GM12872 (cell line): ENCODE data around the gene RELN.

ENCODE experiments used
- TF ChIP-seq, protein P1 (sequence below): IDR thresholded peaks from 3 replicates; pipeline ENCODE4 v1.5.1; 2011; ENCODE audit warnings: low read depth, mild to moderate bottlenecking, low read length, moderate library complexity; ENCODE audit not compliant: insufficient read depth

The RELN gene

DNA sequence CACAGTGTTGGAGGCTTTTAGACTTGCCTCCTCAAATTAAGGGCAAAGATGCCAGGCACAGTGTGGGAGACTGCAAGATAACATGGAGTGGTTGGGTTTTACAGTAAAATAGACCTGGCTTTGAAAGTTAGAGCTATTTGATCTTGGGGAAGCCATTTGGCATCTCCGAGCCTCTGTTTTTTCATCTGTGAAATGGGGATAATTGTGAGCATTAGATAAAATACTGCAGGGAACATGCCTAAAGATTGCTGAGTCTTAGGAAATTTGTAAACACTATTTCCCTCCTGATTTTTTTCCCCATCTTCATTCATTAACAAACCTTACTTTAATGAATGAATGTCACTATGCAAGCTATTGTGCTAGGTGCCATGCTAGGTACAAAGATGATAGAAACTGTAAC is 302.2 kb downstream of the RELN start:
- TF ChIP-seq, protein P1, sequence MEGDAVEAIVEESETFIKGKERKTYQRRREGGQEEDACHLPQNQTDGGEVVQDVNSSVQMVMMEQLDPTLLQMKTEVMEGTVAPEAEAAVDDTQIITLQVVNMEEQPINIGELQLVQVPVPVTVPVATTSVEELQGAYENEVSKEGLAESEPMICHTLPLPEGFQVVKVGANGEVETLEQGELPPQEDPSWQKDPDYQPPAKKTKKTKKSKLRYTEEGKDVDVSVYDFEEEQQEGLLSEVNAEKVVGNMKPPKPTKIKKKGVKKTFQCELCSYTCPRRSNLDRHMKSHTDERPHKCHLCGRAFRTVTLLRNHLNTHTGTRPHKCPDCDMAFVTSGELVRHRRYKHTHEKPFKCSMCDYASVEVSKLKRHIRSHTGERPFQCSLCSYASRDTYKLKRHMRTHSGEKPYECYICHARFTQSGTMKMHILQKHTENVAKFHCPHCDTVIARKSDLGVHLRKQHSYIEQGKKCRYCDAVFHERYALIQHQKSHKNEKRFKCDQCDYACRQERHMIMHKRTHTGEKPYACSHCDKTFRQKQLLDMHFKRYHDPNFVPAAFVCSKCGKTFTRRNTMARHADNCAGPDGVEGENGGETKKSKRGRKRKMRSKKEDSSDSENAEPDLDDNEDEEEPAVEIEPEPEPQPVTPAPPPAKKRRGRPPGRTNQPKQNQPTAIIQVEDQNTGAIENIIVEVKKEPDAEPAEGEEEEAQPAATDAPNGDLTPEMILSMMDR, result no peak

DNA sequence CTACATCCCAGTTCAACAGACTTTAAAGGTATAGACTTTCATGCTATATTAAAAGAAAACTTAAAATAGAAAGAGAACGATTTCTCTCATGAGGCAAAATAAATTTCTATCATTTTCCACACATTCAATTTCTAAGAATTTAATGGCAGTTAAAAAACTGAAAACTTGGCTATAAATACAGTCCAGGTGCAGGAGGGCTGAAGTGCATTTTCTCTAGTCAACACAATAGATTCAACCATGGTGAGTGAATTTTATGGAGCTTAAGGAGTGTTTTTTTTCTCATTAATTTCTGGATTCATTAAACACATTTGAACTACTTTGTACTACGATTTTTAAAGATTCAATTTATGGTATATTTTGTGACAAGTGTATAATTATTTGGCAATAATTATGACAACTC is 302.7 kb downstream of the RELN start:
- TF ChIP-seq, protein P1, result no peak

DNA sequence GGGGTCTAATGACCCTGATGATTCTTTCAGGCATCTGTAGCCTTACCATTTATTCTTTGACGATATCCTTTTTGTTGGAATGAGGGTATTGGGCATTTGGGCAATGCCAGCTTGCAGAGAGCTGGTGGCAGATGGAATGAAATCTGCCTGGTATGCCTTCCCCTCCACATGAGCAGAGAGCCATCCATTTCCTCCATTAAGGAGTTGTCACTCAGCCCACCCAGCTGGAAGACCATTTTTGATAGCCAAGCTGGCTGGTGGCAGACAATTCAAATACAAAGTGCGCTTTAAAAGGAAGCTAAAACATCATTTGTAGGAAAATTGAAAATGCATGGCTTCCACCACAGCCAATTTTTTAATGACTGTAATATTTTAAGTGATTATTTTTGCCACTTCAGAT is 303.4 kb downstream of the RELN start:
- TF ChIP-seq, protein P1, result no peak

GRCh38 chr7:103685646-103686045 is 303.8 kb downstream of the RELN start:
- TF ChIP-seq, protein P1, result no peak

- TF ChIP-seq, protein P1, result no peak
Observed at GRCh38 chr7:103683348-103683747, 306.1 kb downstream of the RELN start.

GRCh38 chr7:103680161-103681144 is 309.0 kb downstream of the RELN start:
- TF ChIP-seq, protein P1, result no peak

GRCh38 chr7:103679151-103680132 is 310.0 kb downstream of the RELN start:
- TF ChIP-seq, protein P1, result no peak
